PC-3 (cell line): ENCODE results near the gene NYAP1. TPM values are rescaled to one million over a fixed set of nuclear protein-coding genes. Genes with fewer than 3 reads are reported as not detected.

Source experiments
- ATAC-seq: fragments of 200-7000 bp; cut with Tn5 transposase; 2 replicates; pipeline ENCODE4 v1.9.1; 2020; ENCODE audit warnings: mild to moderate bottlenecking, moderate library complexity
- BruUV-seq: library from RNA; stranded (reverse); fragments of 400-500 nt; replicated peaks from 2 replicates; lab custom pipeline; 2021; lab: Mats Ljungman, UMichigan
- CTCF ChIA-PET: fragments of 300-600 bp; sonication (Branson Sonifier 250); formaldehyde crosslinking; loops from one replicate; lab custom pipeline; 2022; ENCODE audit warnings: antibody characterized with exemption; lab: Charles Lee
- POLR2A ChIA-PET: fragments of 300-600 bp; sonication (Branson Sonifier 250); formaldehyde crosslinking; loops from one replicate; lab custom pipeline; 2022; ENCODE audit warnings: antibody characterized with exemption; ENCODE audit not compliant: unreplicated experiment; lab: Charles Lee
- DNase-seq: peaks from one replicate; pipeline ENCODE4 v3.0.0-alpha.2; 2015
- H2AFZ ChIP-seq: fragments of 300-600 bp; sonication (generic); 2 replicates; pipeline ENCODE4 v1.6.0; 2016; ENCODE audit warnings: antibody characterized with exemption, low read length
- H3F3A ChIP-seq: fragments of 300-600 bp; sonication (generic); one replicate; pipeline ENCODE4 v1.6.0; 2017; ENCODE audit warnings: antibody characterized with exemption, low read length, control low read depth, mild to moderate bottlenecking; ENCODE audit not compliant: unreplicated experiment
- H3K27ac ChIP-seq: fragments of 300-600 bp; sonication (generic); 2 replicates; pipeline ENCODE4 v1.5.1; 2016; ENCODE audit warnings: mild to moderate bottlenecking, low read length
- H3K27me3 ChIP-seq: fragments of 300-600 bp; sonication (generic); 2 replicates; pipeline ENCODE4 v1.6.1; 2016; ENCODE audit warnings: low read length, mixed read lengths
- H3K36me3 ChIP-seq: fragments of 300-600 bp; sonication (generic); 2 replicates; pipeline ENCODE4 v1.6.1; 2016; ENCODE audit warnings: low read depth, mixed run types, low read length, mixed read lengths
- H3K4me1 ChIP-seq: fragments of 300-600 bp; sonication (generic); 2 replicates; pipeline ENCODE4 v1.5.1; 2016; ENCODE audit warnings: low read length; ENCODE audit not compliant: insufficient read depth
- H3K4me2 ChIP-seq: fragments of 300-600 bp; sonication (generic); 2 replicates; pipeline ENCODE4 v1.6.0; 2016; ENCODE audit warnings: low read length
- H3K4me3 ChIP-seq: fragments of 300-600 bp; sonication (generic); 2 replicates; pipeline ENCODE4 v1.5.1; 2016; ENCODE audit warnings: mild to moderate bottlenecking, low read length, mixed read lengths
- H3K79me2 ChIP-seq: fragments of 300-600 bp; sonication (generic); 2 replicates; pipeline ENCODE4 v1.6.1; 2017; ENCODE audit warnings: low read length, mixed read lengths
- H3K9ac ChIP-seq: fragments of 300-600 bp; sonication (generic); 2 replicates; pipeline ENCODE4 v1.6.0; 2016; ENCODE audit warnings: mild to moderate bottlenecking, low read length
- H3K9me2 ChIP-seq: fragments of 300-600 bp; sonication (generic); replicated peaks from 2 replicates; pipeline ENCODE4 v1.6.1; 2016; ENCODE audit warnings: mixed run types, low read length, mixed read lengths
- H3K9me3 ChIP-seq: fragments of 300-600 bp; sonication (generic); 2 replicates; pipeline ENCODE4 v1.6.1; 2016; ENCODE audit warnings: low read length, mixed read lengths
- H4K20me1 ChIP-seq: fragments of 300-600 bp; sonication (generic); 2 replicates; pipeline ENCODE4 v1.6.1; 2016; ENCODE audit warnings: low read length, mixed read lengths
- CTCF ChIP-seq: fragments of 300-600 bp; sonication (generic); conservative IDR thresholded peaks from 2 replicates; pipeline ENCODE4 v1.5.1; 2017; ENCODE audit warnings: antibody characterized with exemption, low read depth, mild to moderate bottlenecking, low read length
- EZH2 ChIP-seq: fragments of 300-600 bp; sonication (generic); IDR thresholded peaks from one replicate; pipeline ENCODE4 v1.6.1; 2017; ENCODE audit warnings: antibody characterized with exemption, mild to moderate bottlenecking, low read length; ENCODE audit not compliant: unreplicated experiment
- EZH2phosphoT487 ChIP-seq: fragments of 300-600 bp; sonication (generic); IDR thresholded peaks from 2 replicates; pipeline ENCODE4 v1.6.1; 2018; ENCODE audit warnings: mild to moderate bottlenecking, antibody characterized with exemption, low read length, borderline replicate concordance
- intact Hi-C: fragments of 100-400 bp; cut with micrococcal nuclease; formaldehyde crosslinking; loops from 2 replicates; pipeline ENCODE4 v1.9.0; 2023
- total RNA-seq: library from RNA; depleted of rRNA; stranded (reverse); fragments of >200 nt; gene quantifications from 2 replicates; pipeline ENCODE4 v1.2.3, GENCODE V29; 2014

NYAP1 gene
- total RNA-seq, 1 experiment from 2014 or later, result 1.9 TPM

GRCh38 chr7:100476101-100476780, 7.5 kb upstream of the NYAP1 start:
- POLR2A ChIA-PET, result no interaction called here
- Histone ChIP-seq H3K9ac (no peak overlapping the region), H3K27me3 (no peaks in the 10 kb centered on the region), H3K4me2 (peak overlapping the region; percentile 92), H2AFZ (no peak overlapping the region), H3K4me3 (no peak overlapping the region), H3K79me2 (peaks cover 26% of the 10 kb centered on the region), H3K27ac (no peak overlapping the region), H3K9me3 (no peaks in the 10 kb centered on the region), H3F3A (no peaks in the 10 kb centered on the region), H3K36me3 (no peaks in the 10 kb centered on the region), H3K9me2 (no peaks in the 10 kb centered on the region), H4K20me1 (no peaks in the 10 kb centered on the region), H3K4me1 (peaks cover 5% of the 10 kb centered on the region; the same call in 1 of the 2 replicates)
- TF ChIP-seq EZH2phosphoT487 (no peak), CTCF (no peak), EZH2 (no peak)
- no TSS peak for BruUV-seq
- ATAC-seq, result no peak
- CTCF ChIA-PET, result no interaction called here
- no peak for DNase-seq
- intact Hi-C loops, result no loop called here

- no TSS peak for BruUV-seq
- Histone ChIP-seq H3F3A (no peaks in the 10 kb centered on the region), H3K9me3 (no peaks in the 10 kb centered on the region), H3K79me2 (peaks cover 26% of the 10 kb centered on the region), H2AFZ (no peak overlapping the region), H3K4me3 (peak overlapping the region; percentile 84), H3K27me3 (no peaks in the 10 kb centered on the region), H3K4me2 (peak overlapping the region; percentile 92), H3K36me3 (no peaks in the 10 kb centered on the region), H3K4me1 (peaks cover 5% of the 10 kb centered on the region; the same call in 1 of the 2 replicates), H3K27ac (no peak overlapping the region), H4K20me1 (no peaks in the 10 kb centered on the region), H3K9ac (peak overlapping the region; percentile 84), H3K9me2 (no peaks in the 10 kb centered on the region)
- intact Hi-C loops, result no loop called here
- TF ChIP-seq EZH2phosphoT487 (no peak), CTCF (peak; percentile 46; the same call in 1 of the 2 replicates), EZH2 (no peak)
- ChIA-PET POLR2A (no interaction called here), CTCF (no interaction called here)
- DNase-seq (no peak), ATAC-seq (no peak)
Measured at GRCh38 chr7:100476903-100477870, 6.5 kb upstream of the NYAP1 start.
